MV-4-11 (cell line): ENCODE results near the gene HDAC4.

ENCODE experiments used
- DNase-seq: peaks from one replicate; lab custom pipeline; 2025; lab: John Stamatoyannopoulos, UW

HDAC4 gene

GRCh38 chr2:239368906-239369552 lies 31.8 kb downstream of the HDAC4 start:
- no peak for DNase-seq

GRCh38 chr2:239368321-239368720 lies 32.5 kb downstream of the HDAC4 start:
- DNase-seq = no peak

- DNase-seq = no peak
Observed at GRCh38 chr2:239366740-239367139, 34.1 kb downstream of the HDAC4 start.

- DNase-seq = no peak
Observed at GRCh38 chr2:239365782-239366435, 34.9 kb downstream of the HDAC4 start.

GRCh38 chr2:239365071-239365781 lies 35.6 kb downstream of the HDAC4 start:
- no peak for DNase-seq

- no peak for DNase-seq
Observed at GRCh38 chr2:239363946-239364637, 36.7 kb downstream of the HDAC4 start.

GRCh38 chr2:239362507-239362906 lies 38.3 kb downstream of the HDAC4 start:
- no peak for DNase-seq

- DNase-seq = no peak
Observed at GRCh38 chr2:239361311-239361642, 39.5 kb downstream of the HDAC4 start.

- no peak for DNase-seq
Observed at GRCh38 chr2:239360421-239361310, 40.2 kb downstream of the HDAC4 start.

GRCh38 chr2:239360008-239360407 lies 40.8 kb downstream of the HDAC4 start:
- no peak for DNase-seq

GRCh38 chr2:239359196-239359912 lies 41.5 kb downstream of the HDAC4 start:
- DNase-seq = no peak

- no peak for DNase-seq
Observed at GRCh38 chr2:239358062-239358754, 42.6 kb downstream of the HDAC4 start.

- no peak for DNase-seq
Observed at GRCh38 chr2:239355724-239356123, 45.1 kb downstream of the HDAC4 start.

- no peak for DNase-seq
Observed at GRCh38 chr2:239355139-239355538, 45.7 kb downstream of the HDAC4 start.

GRCh38 chr2:239354791-239355136 lies 46.1 kb downstream of the HDAC4 start:
- DNase-seq = no peak

GRCh38 chr2:239354132-239354790 lies 46.6 kb downstream of the HDAC4 start:
- DNase-seq = no peak

GRCh38 chr2:239353692-239354091 lies 47.1 kb downstream of the HDAC4 start:
- no peak for DNase-seq

GRCh38 chr2:239351687-239352086 lies 49.1 kb downstream of the HDAC4 start:
- no peak for DNase-seq

GRCh38 chr2:239349453-239350135 lies 51.2 kb downstream of the HDAC4 start:
- no peak for DNase-seq
